ENCODE measurements around the gene MKRN3.

MKRN3 gene

GRCh38 chr15:23524816-23525215 is 40.7 kb upstream of the MKRN3 start:
- no peak for DNase-seq
- H3K27me3 ChIP-seq (replicated peaks; ENCODE audit: insufficient read depth, low read length) = no peaks in the 10 kb centered on the region
- H3K9ac ChIP-seq (ENCODE audit: low read length) = no peak overlapping the region
- H3K27ac ChIP-seq (ENCODE audit: low read length) = no peak overlapping the region
- no peaks in the 10 kb centered on the region for H3F3A ChIP-seq (ENCODE audit: insufficient read depth, low read length)
- H3K9me3 ChIP-seq (replicated peaks; ENCODE audit: insufficient read depth, low read length) = no peaks in the 10 kb centered on the region
- TF ChIP-seq EZH2phosphoT487 (IDR thresholded peaks at IDR 0.05; ENCODE audit: low read length) (no peak), EZH2 (optimal IDR thresholded peaks at IDR 0.05; ENCODE audit: low read depth, low read length) (no peak), CTCF (IDR thresholded peaks at IDR 0.05; ENCODE audit: low read length) (no peak)
- H3K79me2 ChIP-seq (ENCODE audit: low read length) = no peaks in the 10 kb centered on the region
- H3K4me3 ChIP-seq (ENCODE audit: low read length) = no peak overlapping the region
- H3K4me1 ChIP-seq (ENCODE audit: low read length) = no peaks in the 10 kb centered on the region
- no peaks in the 10 kb centered on the region for H3K9me2 ChIP-seq (replicated peaks; ENCODE audit: insufficient read depth, low read length)
- H4K20me1 ChIP-seq (ENCODE audit: insufficient read depth, low read length) = no peaks in the 10 kb centered on the region
- H3K4me2 ChIP-seq (ENCODE audit: low read depth, low read length) = no peak overlapping the region
- H3K36me3 ChIP-seq (replicated peaks; ENCODE audit: insufficient read depth, low read length) = no peaks in the 10 kb centered on the region
- no peak overlapping the region for H2AFZ ChIP-seq (ENCODE audit: low read length)

DNA sequence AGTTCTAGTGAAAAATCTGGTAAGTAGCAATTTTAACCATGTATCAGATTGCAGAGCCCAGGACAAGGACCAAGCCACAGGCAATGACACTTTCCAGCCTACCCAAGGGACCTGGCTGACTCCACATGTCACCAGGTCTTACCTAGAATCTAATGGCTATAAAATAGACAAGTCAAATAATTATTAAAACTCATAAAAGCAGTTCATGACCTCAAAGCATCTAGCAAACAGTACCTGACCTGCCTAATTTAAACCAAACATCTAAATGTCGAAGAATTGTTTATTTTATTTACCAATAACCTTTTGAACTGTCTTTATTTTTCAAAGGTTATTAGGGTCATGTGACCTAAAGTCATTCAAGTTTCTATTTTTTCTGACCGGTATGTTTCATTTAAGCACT is 35.6 kb upstream of the MKRN3 start:
- no peak for DNase-seq
- no peak overlapping the region for H3K4me3 ChIP-seq (ENCODE audit: low read length)
- H3K79me2 ChIP-seq (ENCODE audit: low read length) = no peaks in the 10 kb centered on the region
- TF ChIP-seq EZH2 (optimal IDR thresholded peaks at IDR 0.05; ENCODE audit: low read depth, low read length) = no peak
- TF ChIP-seq CTCF (IDR thresholded peaks at IDR 0.05; ENCODE audit: low read length) = no peak
- no peak for TF ChIP-seq EZH2phosphoT487 (IDR thresholded peaks at IDR 0.05; ENCODE audit: low read length)
- no peaks in the 10 kb centered on the region for H4K20me1 ChIP-seq (ENCODE audit: insufficient read depth, low read length)
- no peak overlapping the region for H2AFZ ChIP-seq (ENCODE audit: low read length)
- no peaks in the 10 kb centered on the region for H3K9me3 ChIP-seq (replicated peaks; ENCODE audit: insufficient read depth, low read length)
- H3K9ac ChIP-seq (ENCODE audit: low read length) = no peak overlapping the region
- no peak overlapping the region for H3K4me2 ChIP-seq (ENCODE audit: low read depth, low read length)
- no peak overlapping the region for H3K27ac ChIP-seq (ENCODE audit: low read length)
- no peaks in the 10 kb centered on the region for H3F3A ChIP-seq (ENCODE audit: insufficient read depth, low read length)
- no peaks in the 10 kb centered on the region for H3K27me3 ChIP-seq (replicated peaks; ENCODE audit: insufficient read depth, low read length)
- no peaks in the 10 kb centered on the region for H3K9me2 ChIP-seq (replicated peaks; ENCODE audit: insufficient read depth, low read length)
- H3K36me3 ChIP-seq (replicated peaks; ENCODE audit: insufficient read depth, low read length) = no peaks in the 10 kb centered on the region
- H3K4me1 ChIP-seq (ENCODE audit: low read length) = no peaks in the 10 kb centered on the region

- Histone ChIP-seq H2AFZ (ENCODE audit: low read length) (no peak overlapping the region), H4K20me1 (ENCODE audit: insufficient read depth, low read length) (no peaks in the 10 kb centered on the region), H3K4me1 (ENCODE audit: low read length) (no peaks in the 10 kb centered on the region), H3K4me3 (ENCODE audit: low read length) (no peak overlapping the region), H3K9me2 (replicated peaks; ENCODE audit: insufficient read depth, low read length) (no peaks in the 10 kb centered on the region), H3K27ac (ENCODE audit: low read length) (no peak overlapping the region), H3K9me3 (replicated peaks; ENCODE audit: insufficient read depth, low read length) (no peaks in the 10 kb centered on the region), H3K27me3 (replicated peaks; ENCODE audit: insufficient read depth, low read length) (no peaks in the 10 kb centered on the region), H3F3A (ENCODE audit: insufficient read depth, low read length) (no peaks in the 10 kb centered on the region), H3K79me2 (ENCODE audit: low read length) (no peaks in the 10 kb centered on the region), H3K9ac (ENCODE audit: low read length) (no peak overlapping the region), H3K36me3 (replicated peaks; ENCODE audit: insufficient read depth, low read length) (no peaks in the 10 kb centered on the region), H3K4me2 (ENCODE audit: low read depth, low read length) (no peak overlapping the region)
- no peak for TF ChIP-seq EZH2phosphoT487 (IDR thresholded peaks at IDR 0.05; ENCODE audit: low read length)
- TF ChIP-seq CTCF (IDR thresholded peaks at IDR 0.05; ENCODE audit: low read length) = no peak
- TF ChIP-seq EZH2 (optimal IDR thresholded peaks at IDR 0.05; ENCODE audit: low read depth, low read length) = no peak
- DNase-seq = no peak
Measured at GRCh38 chr15:23532024-23532423, 33.5 kb upstream of the MKRN3 start.

Data from MM.1S (cell line).